Right lobe of liver (tissue), 6 donors: ENCODE data around the gene SLC16A8. TPM values are rescaled to one million over a fixed set of nuclear protein-coding genes. Genes with fewer than 3 reads are reported as not detected.

Source experiments
- ATAC-seq, 4 donors: fragments of 200-7000 bp; cut with Tn5 transposase; one replicate each; pipeline ENCODE4 v1.9.1; 2020; ENCODE audit warnings: mild to moderate bottlenecking in 4 of 4, moderate library complexity in 4 of 4
- DNase-seq, 3 donors: peaks; one replicate each; pipeline ENCODE4 v3.0.0-alpha.2; 2020
- H3K27ac ChIP-seq, 3 donors: fragments of 200-600 bp; one replicate each; pipeline ENCODE4 v1.8.0; 2022
- H3K27me3 ChIP-seq, 2 donors: fragments of 200-600 bp; one replicate each; pipeline ENCODE4 v1.8.0; 2022
- H3K36me3 ChIP-seq, 4 donors: fragments of 200-600 bp; sonication (generic) in 1 of 4; one replicate each; pipeline versions ENCODE4 v1.5.1 to v1.8.0; 2017 to 2022; ENCODE audit warnings: control low read depth in 1 of 4
- H3K4me1 ChIP-seq, 4 donors: fragments of 200-600 bp; sonication (generic) in 1 of 4; one replicate each; pipeline versions ENCODE4 v1.5.1 to v1.8.0; 2017 to 2022; ENCODE audit warnings: control low read depth in 1 of 4
- H3K4me3 ChIP-seq, 3 donors: fragments of 200-600 bp; one replicate each; pipeline ENCODE4 v1.8.0; 2022
- H3K9me3 ChIP-seq, 4 donors: fragments of 200-600 bp; sonication (generic) in 1 of 4; one replicate each; pipeline versions ENCODE4 v1.5.1 to v1.8.0; 2017 to 2022; ENCODE audit warnings: control low read depth in 1 of 4
- POLR2A ChIP-seq: fragments of 450-650 bp; IDR thresholded peaks from one replicate; pipeline ENCODE4 v1.6.1; 2017; ENCODE audit warnings: antibody characterized with exemption, mild to moderate bottlenecking
- WGBS: methylation state at CpG from one replicate; pipeline ENCODE4 v1.1.6; 2018; ENCODE audit warnings: low coverage, low lambda C conversion rate; ENCODE audit not compliant: insufficient coverage; ENCODE audit errors: missing lambda C conversion rate; 5-methylcytosine and 5-hydroxymethylcytosine counted together
- intact Hi-C, 2 donors: fragments of 100-400 bp; cut with DNase I; formaldehyde crosslinking; loops; one replicate each; pipeline versions ENCODE4 v1.11.2 to v1.14.1; 2022
- total RNA-seq, 6 experiments: library from RNA; depleted of rRNA in 2 of 6; stranded (reverse); fragments of >200 nt in 2 of 6; fragmentation: NEBNext Ultra II Directional in 3 of 6; extraction: Animal tissue kit (Norgen Biotek cat#: 25700) in 3 of 6; gene quantifications; one replicate each; pipeline versions ENCODE4 v1.1.0 to v1.2.4, GENCODE V29; 2016 to 2023
- TF ChIP-seq, protein P1 (sequence below), 4 donors: fragments of 200-600 bp in 3 of 4; fragments of 450-650 bp in 1 of 4; IDR thresholded peaks; one replicate each; pipeline versions ENCODE4 v1.5.1 to v1.8.0; 2016 to 2022; ENCODE audit warnings: antibody characterized with exemption in 4 of 4, mild to moderate bottlenecking in 2 of 4
- donor health status: DM: no; HTN: yes; CAD: no.
- donor health status: DM: no; HTN: no; CAD: no.
- donor health status: DM: no; HTN: no; CAD: no.
- donor health status: DM: no; HTN: yes; CAD: no.
- donor health status: DM: no; HTN: yes; CAD: no.

The SLC16A8 gene
- total RNA-seq, 6 experiments from 2014 or later, result not detected

DNA sequence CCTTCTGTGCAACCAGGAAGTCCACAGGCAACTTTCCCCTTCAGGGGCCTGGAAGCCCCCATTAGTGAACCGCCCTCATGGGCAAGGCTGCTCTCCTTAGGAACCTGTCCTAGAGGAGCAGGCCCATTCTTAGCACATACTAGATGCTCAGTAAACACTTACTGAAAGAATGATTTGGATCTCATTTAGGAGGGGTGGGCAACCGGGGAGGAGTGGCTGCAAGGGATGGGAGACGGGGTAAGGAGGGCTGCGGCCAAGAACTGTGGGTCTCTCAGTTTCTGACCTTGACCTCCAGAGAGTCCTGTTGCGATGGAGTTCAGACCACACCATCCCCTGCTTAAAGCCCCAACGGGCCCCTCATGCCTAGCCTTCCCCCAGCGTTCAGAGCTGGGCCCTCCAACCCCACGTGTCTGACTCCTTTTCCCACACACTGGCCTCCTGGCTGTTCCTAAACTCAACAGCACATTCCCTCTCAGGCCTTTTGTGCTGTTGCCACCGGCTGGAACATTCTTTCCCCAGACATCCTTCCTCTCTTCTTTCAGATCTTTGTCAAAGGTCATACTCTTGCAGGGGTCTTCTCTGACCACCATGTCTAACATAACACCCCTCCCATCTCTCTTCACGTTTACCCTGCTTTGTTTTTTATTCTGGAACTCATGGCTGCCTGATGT, 47.5 kb downstream of the SLC16A8 start:
- intact Hi-C loops, result no loop called here
- DNase-seq (no peak), ATAC-seq (no peak)
- 65% methylated on average over 4 of the region's 10 CpGs for WGBS
- no peaks in the 10 kb centered on the region for H3K27me3 ChIP-seq
- H3K27ac ChIP-seq, result no peak overlapping the region
- no peak for TF ChIP-seq POLR2A
- TF ChIP-seq, protein P1, sequence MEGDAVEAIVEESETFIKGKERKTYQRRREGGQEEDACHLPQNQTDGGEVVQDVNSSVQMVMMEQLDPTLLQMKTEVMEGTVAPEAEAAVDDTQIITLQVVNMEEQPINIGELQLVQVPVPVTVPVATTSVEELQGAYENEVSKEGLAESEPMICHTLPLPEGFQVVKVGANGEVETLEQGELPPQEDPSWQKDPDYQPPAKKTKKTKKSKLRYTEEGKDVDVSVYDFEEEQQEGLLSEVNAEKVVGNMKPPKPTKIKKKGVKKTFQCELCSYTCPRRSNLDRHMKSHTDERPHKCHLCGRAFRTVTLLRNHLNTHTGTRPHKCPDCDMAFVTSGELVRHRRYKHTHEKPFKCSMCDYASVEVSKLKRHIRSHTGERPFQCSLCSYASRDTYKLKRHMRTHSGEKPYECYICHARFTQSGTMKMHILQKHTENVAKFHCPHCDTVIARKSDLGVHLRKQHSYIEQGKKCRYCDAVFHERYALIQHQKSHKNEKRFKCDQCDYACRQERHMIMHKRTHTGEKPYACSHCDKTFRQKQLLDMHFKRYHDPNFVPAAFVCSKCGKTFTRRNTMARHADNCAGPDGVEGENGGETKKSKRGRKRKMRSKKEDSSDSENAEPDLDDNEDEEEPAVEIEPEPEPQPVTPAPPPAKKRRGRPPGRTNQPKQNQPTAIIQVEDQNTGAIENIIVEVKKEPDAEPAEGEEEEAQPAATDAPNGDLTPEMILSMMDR (IDR thresholded peaks at IDR 0.05), result no peak
- H3K4me3 ChIP-seq, result no peak overlapping the region
- no peaks in the 10 kb centered on the region for H3K9me3 ChIP-seq
- H3K4me1 ChIP-seq, result no peaks in the 10 kb centered on the region
- no peaks in the 10 kb centered on the region for H3K36me3 ChIP-seq

DNA sequence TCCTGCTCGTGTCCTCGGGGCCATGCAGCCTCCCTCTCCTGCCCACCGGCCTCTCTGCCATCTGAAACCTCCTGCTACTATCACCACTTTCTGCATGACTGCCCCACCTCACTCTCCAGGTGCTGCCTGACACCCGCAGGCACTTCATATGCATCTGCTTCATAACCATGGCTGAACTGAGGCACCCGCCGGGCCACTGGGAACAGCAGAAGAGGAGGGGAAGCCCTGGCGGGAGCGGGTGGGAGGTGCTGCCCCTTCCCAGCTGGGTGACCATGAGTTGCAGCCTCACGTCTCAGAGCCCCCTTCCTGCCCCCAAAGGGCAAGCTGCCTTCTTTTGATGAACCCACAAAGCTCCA, 48.5 kb downstream of the SLC16A8 start:
- Histone ChIP-seq H3K27me3 (no peaks in the 10 kb centered on the region), H3K4me3 (no peak overlapping the region), H3K36me3 (no peaks in the 10 kb centered on the region), H3K9me3 (no peaks in the 10 kb centered on the region), H3K4me1 (no peaks in the 10 kb centered on the region), H3K27ac (no peak overlapping the region)
- DNase-seq (peak in 1 of 3 donors; percentile 40), ATAC-seq (no peak)
- WGBS, result 77% methylated on average over 4 of the region's 9 CpGs
- intact Hi-C loops, result no loop called here
- TF ChIP-seq, protein P1 (IDR thresholded peaks at IDR 0.05), result no peak
- TF ChIP-seq POLR2A, result no peak

DNA sequence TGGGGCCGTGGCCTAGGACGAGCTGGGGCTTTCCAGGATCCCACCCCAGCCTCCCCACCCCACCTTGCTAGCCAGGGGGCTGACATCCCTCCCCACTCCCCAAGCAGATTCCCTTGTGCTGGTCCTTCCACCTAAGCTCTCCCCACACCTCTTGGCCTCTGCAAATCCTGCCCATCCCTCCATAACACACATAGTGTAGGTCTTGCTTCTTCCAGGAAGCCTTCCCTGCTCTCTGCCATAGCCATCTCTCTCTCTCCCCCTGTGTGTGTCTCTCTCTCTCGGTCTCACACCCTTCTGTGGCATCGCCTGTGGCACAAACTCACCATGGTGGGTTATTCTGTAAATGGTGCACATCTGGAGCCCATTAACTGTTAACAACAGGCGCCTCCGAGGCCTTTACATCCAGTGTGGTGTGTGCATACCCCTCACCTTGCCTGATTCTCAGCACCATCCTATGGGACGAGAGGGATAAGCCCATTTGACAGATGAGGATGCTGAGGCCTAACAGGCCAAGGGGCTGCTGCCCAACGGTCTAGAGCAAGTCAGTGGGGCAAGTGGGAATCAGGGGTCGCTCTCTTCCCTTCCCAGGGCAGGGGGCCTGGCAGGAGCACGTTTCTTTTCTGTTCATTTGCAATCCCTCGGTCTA, 49.0 kb downstream of the SLC16A8 start:
- ATAC-seq (no peak), DNase-seq (peak in 2 of 3 donors; percentile 7 to 28)
- Histone ChIP-seq H3K27ac (peak overlapping the region in 1 of 3 donors; percentile 43), H3K27me3 (no peaks in the 10 kb centered on the region), H3K4me3 (no peak overlapping the region), H3K36me3 (no peaks in the 10 kb centered on the region), H3K4me1 (no peaks in the 10 kb centered on the region), H3K9me3 (no peaks in the 10 kb centered on the region)
- intact Hi-C loops, result no loop called here
- 100% methylated on average over 1 of the region's 11 CpGs for WGBS
- no peak for TF ChIP-seq POLR2A
- TF ChIP-seq, protein P1 (IDR thresholded peaks at IDR 0.05), result no peak

DNA sequence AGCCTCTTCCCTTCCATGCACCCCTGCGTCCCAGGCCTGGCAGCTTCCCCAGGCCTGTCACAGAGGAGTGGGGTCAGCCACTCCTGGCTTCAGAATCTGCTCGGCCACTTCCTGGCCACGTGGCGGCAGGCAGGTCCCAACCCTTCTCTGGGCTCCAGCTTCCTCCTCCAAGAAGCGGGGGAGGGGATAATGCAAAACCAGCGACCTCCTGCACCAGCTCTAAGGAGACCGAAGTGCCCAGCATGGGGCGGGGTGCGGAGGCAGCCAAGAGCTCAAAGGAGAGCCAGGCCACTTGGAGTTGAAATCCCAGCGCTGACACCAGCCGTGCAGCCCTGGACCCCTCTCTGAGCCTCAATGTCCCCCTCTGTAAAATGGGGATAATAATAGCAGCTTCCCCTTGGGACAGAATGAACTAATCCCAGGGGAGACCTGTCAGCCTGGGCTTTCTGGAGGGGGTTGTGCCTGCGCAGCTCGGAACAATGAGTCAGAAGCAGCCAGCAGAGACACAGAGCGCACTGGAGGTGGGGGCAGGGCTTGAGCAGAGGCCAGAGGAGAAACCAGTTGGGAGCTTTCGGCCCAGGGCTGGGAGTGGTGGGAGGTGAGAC, 49.6 kb downstream of the SLC16A8 start:
- peak; percentile 70 to 79 (median 72) for DNase-seq
- H3K4me1 ChIP-seq, result no peaks in the 10 kb centered on the region
- H3K36me3 ChIP-seq, result no peaks in the 10 kb centered on the region
- ATAC-seq, result peak; percentile 67 to 79 (median 74)
- peak overlapping the region; percentile 11 to 60 (median 43) for H3K27ac ChIP-seq
- TF ChIP-seq, protein P1 (IDR thresholded peaks at IDR 0.05), result no peak
- no peak for TF ChIP-seq POLR2A
- intact Hi-C loops, result no loop called here
- no peaks in the 10 kb centered on the region for H3K9me3 ChIP-seq
- 42% methylated on average over 5 of the region's 15 CpGs for WGBS
- no peaks in the 10 kb centered on the region for H3K27me3 ChIP-seq
- H3K4me3 ChIP-seq, result no peak overlapping the region
